Ovary (tissue), 3 donors: ENCODE data around the gene ABCC4.
"Not testable (repeated sequence)": the region's sequence is repeated elsewhere in the genome, so short reads cannot be mapped to it uniquely, and the experiment has no call there.

Experiments
- CTCF ChIP-seq, 3 donors: fragments of 450-650 bp in 2 of 3; fragments of 200-600 bp in 1 of 3; IDR thresholded peaks; one replicate each; pipeline versions ENCODE4 v1.5.1 to v1.8.0; 2016 to 2022; ENCODE audit warnings: antibody characterized with exemption in 3 of 3, mild to moderate bottlenecking in 1 of 3
- EP300 ChIP-seq: sonication (generic); formaldehyde crosslinking; IDR thresholded peaks from one replicate; pipeline ENCODE4 v1.6.1; 2017; ENCODE audit warnings: antibody characterized with exemption
- POLR2A ChIP-seq: fragments of 450-650 bp; IDR thresholded peaks from one replicate; pipeline ENCODE4 v1.6.1; 2017; ENCODE audit warnings: antibody characterized with exemption, mild to moderate bottlenecking, moderate library complexity
- donor health status: DM: no; HTN: no; CAD: no.

- TF ChIP-seq CTCF (IDR thresholded peaks at IDR 0.05); POLR2A; EP300: not testable (repeated sequence)
Measured at GRCh38 chr13:95273592-95274132, 27.6 kb downstream of the ABCC4 start.
